C4-2B (cell line): ENCODE results near the gene SCO2.

Experiments
- ZFX ChIP-seq: fragments of 450-650 bp; IDR thresholded peaks from 2 replicates; pipeline ENCODE4 v1.6.1; 2017
- TF ChIP-seq, protein P1 (sequence below): fragments of 450-650 bp; conservative IDR thresholded peaks from 2 replicates; pipeline ENCODE4 v1.5.1; 2017; ENCODE audit warnings: mild to moderate bottlenecking

DNA sequence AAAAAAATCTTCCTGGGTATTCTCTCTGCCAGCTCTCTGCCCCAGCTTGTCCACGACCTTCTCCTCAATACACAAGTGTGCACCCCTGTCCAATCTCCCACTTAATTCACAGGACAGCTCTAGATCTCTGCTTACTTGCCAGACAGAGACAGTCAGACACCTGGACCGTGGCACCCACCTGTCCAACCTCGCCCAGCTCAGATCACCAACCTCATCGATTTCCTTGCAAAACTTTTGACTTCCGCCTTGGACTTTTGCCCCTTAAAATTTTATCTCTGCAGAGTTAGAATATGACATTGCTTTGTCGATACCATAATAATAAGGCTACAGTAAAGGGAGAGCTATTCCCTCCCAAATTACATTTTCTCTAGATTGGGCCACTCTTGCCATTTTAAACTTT lies 28.3 kb downstream of the SCO2 start:
- TF ChIP-seq ZFX, result no peak
- TF ChIP-seq, protein P1, sequence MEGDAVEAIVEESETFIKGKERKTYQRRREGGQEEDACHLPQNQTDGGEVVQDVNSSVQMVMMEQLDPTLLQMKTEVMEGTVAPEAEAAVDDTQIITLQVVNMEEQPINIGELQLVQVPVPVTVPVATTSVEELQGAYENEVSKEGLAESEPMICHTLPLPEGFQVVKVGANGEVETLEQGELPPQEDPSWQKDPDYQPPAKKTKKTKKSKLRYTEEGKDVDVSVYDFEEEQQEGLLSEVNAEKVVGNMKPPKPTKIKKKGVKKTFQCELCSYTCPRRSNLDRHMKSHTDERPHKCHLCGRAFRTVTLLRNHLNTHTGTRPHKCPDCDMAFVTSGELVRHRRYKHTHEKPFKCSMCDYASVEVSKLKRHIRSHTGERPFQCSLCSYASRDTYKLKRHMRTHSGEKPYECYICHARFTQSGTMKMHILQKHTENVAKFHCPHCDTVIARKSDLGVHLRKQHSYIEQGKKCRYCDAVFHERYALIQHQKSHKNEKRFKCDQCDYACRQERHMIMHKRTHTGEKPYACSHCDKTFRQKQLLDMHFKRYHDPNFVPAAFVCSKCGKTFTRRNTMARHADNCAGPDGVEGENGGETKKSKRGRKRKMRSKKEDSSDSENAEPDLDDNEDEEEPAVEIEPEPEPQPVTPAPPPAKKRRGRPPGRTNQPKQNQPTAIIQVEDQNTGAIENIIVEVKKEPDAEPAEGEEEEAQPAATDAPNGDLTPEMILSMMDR, result no peak
